Activated B cell treated with CpG ODN at 0.5 μM for 24 hours (primary cell): ENCODE measurements around the gene PRAMEF5. TPM values are rescaled to one million over a fixed set of nuclear protein-coding genes. Genes with fewer than 3 reads are reported as not detected.
"Not testable (repeated sequence)": the region's sequence is repeated elsewhere in the genome, so short reads cannot be mapped to it uniquely, and the experiment has no call there.

Experiments
- ATAC-seq: fragments of 200-7000 bp; cut with Tn5 transposase; one replicate; pipeline ENCODE4 v1.10.0; 2021; ENCODE audit warnings: low read depth, mild to moderate bottlenecking, moderate library complexity
- CTCF ChIA-PET: fragments of 350-600 bp; sonication (Branson Sonifier 250); formaldehyde crosslinking; loops from one replicate; lab custom pipeline; 2021; ENCODE audit warnings: antibody characterized with exemption; lab: Charles Lee
- POLR2A ChIA-PET: fragments of 350-600 bp; sonication (Branson Sonifier 250); formaldehyde crosslinking; loops from one replicate; lab custom pipeline; 2021; ENCODE audit warnings: antibody characterized with exemption; lab: Charles Lee
- DNase-seq: peaks from one replicate; pipeline ENCODE4 v3.0.0; 2022
- H3K27ac Mint-ChIP-seq: one replicate; pipeline ENCODE4 v1.8.0; 2020; ENCODE audit warnings: mixed read lengths
- H3K27me3 Mint-ChIP-seq: one replicate; pipeline ENCODE4 v1.8.0; 2021; ENCODE audit warnings: mixed read lengths
- H3K36me3 Mint-ChIP-seq: one replicate; pipeline ENCODE4 v1.8.0; 2021; ENCODE audit warnings: low read depth, mixed read lengths
- H3K4me1 Mint-ChIP-seq: one replicate; pipeline ENCODE4 v1.8.0; 2021; ENCODE audit warnings: mixed read lengths
- H3K4me3 Mint-ChIP-seq: one replicate; pipeline ENCODE4 v1.8.0; 2020; ENCODE audit warnings: mild to moderate bottlenecking, mixed read lengths
- H3K9me3 Mint-ChIP-seq: one replicate; pipeline ENCODE4 v1.8.0; 2020; ENCODE audit warnings: mixed read lengths
- intact Hi-C: fragments of 100-400 bp; cut with micrococcal nuclease; formaldehyde crosslinking; loops from one replicate; pipeline ENCODE4 v1.15.1; 2024
- total RNA-seq: library from RNA; stranded (reverse); gene quantifications from 2 replicates; pipeline ENCODE4 v1.2.3, GENCODE V29; 2022
- TF ChIP-seq, protein P1 (sequence below): fragments of 200-600 bp; IDR thresholded peaks from one replicate; pipeline ENCODE4 v1.8.0; 2022; ENCODE audit warnings: antibody characterized with exemption, mild to moderate bottlenecking

The PRAMEF5 gene
- total RNA-seq, result not detected in 2 replicates

DNA sequence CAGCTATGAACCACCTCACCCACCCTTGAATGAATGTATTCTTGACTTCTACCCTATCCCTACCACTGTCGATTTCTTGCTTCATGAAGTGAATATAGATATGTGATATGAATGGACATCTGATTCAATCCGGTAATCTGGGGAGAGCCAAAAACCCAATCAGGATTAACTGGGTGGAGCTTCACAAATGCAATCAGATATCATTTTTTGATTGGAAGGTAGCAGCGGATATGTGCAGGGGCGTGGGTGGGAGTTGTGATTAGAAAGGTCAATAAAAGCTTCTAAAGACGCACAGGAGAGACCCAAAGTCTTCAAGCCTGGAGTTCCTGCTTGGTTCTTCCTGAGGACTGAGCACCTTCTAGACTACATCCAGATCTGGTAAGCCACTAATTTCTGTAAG, at the start of gene PRAMEF5:
Gene PRAMEF5, plus strand, starts transcription at position 301 of the 400 bp plus-strand sequence. CDS start 5,071 bp downstream, outside the sequence.
- POLR2A ChIA-PET, CTCF ChIA-PET, H3K9me3 Mint-ChIP-seq, H3K4me1 Mint-ChIP-seq, ATAC-seq, H3K27me3 Mint-ChIP-seq, H3K4me3 Mint-ChIP-seq, H3K36me3 Mint-ChIP-seq, H3K27ac Mint-ChIP-seq, DNase-seq, intact Hi-C loops: not testable (repeated sequence)

- H3K9me3 Mint-ChIP-seq, H3K4me1 Mint-ChIP-seq, DNase-seq, H3K4me3 Mint-ChIP-seq, CTCF ChIA-PET, H3K36me3 Mint-ChIP-seq, POLR2A ChIA-PET, H3K27ac Mint-ChIP-seq, intact Hi-C loops, H3K27me3 Mint-ChIP-seq, ATAC-seq: not testable (repeated sequence)
Observed at GRCh38 chr1:13208712-13209111, 45.3 kb upstream of the PRAMEF5 start.

DNA sequence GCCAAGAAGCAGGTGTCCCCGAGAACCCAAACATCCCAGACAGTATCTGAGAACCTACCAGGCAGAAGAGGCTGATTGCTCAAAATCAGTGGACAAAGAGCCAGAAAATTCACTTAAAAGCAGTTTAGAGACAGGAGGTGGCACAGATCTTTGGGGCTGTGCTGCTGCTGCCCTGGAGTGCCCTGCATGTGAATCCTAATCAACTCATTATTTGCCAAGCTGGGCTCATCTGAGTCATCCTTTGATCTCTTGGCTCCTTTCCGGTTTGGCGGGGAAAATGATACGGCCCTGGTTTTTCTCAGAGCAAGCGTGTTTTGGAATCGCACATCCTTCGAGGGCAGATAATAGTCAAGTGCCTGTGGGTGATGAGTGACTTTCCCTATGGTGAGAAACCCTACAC, 37.4 kb upstream of the PRAMEF5 start:
- CTCF ChIA-PET, ATAC-seq, H3K4me1 Mint-ChIP-seq, H3K27ac Mint-ChIP-seq, intact Hi-C loops, POLR2A ChIA-PET, H3K9me3 Mint-ChIP-seq, H3K36me3 Mint-ChIP-seq, H3K27me3 Mint-ChIP-seq, H3K4me3 Mint-ChIP-seq, DNase-seq: not testable (repeated sequence)

DNA sequence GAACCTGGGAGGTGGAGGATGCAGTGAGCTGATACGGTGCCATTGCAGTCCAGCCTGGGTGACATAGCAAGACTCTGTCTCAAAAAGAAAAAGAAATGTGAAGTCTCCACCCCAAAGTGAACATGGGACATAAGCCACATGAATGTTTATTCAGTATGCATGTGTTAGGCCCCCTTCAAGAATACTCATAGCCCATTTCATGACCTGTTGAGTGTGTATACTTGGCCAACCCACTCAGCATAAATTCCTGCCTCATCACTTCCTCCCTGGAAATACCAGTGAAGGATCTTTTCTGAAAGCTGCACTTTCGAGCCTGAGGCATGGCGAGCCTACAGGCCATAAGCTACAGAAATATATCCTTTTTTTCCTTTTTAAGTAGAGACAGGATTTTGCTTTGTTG, 34.8 kb upstream of the PRAMEF5 start:
- H3K4me3 Mint-ChIP-seq, H3K9me3 Mint-ChIP-seq, H3K27me3 Mint-ChIP-seq, H3K36me3 Mint-ChIP-seq, intact Hi-C loops, CTCF ChIA-PET, DNase-seq, H3K27ac Mint-ChIP-seq, H3K4me1 Mint-ChIP-seq, ATAC-seq, POLR2A ChIA-PET: not testable (repeated sequence)

- H3K27ac Mint-ChIP-seq, H3K27me3 Mint-ChIP-seq, H3K36me3 Mint-ChIP-seq, H3K4me1 Mint-ChIP-seq, CTCF ChIA-PET, H3K4me3 Mint-ChIP-seq, H3K9me3 Mint-ChIP-seq, ATAC-seq, POLR2A ChIA-PET, DNase-seq, intact Hi-C loops: not testable (repeated sequence)
Observed at GRCh38 chr1:13222788-13223187, 31.2 kb upstream of the PRAMEF5 start.

GRCh38 chr1:13224480-13225060, 29.4 kb upstream of the PRAMEF5 start:
- CTCF ChIA-PET, result no interaction called here
- ATAC-seq, result no peak
- no peaks in the 10 kb centered on the region for H3K36me3 Mint-ChIP-seq
- POLR2A ChIA-PET, result no interaction called here
- TF ChIP-seq, protein P1, sequence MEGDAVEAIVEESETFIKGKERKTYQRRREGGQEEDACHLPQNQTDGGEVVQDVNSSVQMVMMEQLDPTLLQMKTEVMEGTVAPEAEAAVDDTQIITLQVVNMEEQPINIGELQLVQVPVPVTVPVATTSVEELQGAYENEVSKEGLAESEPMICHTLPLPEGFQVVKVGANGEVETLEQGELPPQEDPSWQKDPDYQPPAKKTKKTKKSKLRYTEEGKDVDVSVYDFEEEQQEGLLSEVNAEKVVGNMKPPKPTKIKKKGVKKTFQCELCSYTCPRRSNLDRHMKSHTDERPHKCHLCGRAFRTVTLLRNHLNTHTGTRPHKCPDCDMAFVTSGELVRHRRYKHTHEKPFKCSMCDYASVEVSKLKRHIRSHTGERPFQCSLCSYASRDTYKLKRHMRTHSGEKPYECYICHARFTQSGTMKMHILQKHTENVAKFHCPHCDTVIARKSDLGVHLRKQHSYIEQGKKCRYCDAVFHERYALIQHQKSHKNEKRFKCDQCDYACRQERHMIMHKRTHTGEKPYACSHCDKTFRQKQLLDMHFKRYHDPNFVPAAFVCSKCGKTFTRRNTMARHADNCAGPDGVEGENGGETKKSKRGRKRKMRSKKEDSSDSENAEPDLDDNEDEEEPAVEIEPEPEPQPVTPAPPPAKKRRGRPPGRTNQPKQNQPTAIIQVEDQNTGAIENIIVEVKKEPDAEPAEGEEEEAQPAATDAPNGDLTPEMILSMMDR, result no peak
- peaks cover 4% of the 10 kb centered on the region for H3K27me3 Mint-ChIP-seq
- H3K4me3 Mint-ChIP-seq, result no peak overlapping the region
- H3K9me3 Mint-ChIP-seq, result no peaks in the 10 kb centered on the region
- DNase-seq, result no peak
- H3K27ac Mint-ChIP-seq, result no peak overlapping the region
- no peaks in the 10 kb centered on the region for H3K4me1 Mint-ChIP-seq
- intact Hi-C loops, result no loop called here

DNA sequence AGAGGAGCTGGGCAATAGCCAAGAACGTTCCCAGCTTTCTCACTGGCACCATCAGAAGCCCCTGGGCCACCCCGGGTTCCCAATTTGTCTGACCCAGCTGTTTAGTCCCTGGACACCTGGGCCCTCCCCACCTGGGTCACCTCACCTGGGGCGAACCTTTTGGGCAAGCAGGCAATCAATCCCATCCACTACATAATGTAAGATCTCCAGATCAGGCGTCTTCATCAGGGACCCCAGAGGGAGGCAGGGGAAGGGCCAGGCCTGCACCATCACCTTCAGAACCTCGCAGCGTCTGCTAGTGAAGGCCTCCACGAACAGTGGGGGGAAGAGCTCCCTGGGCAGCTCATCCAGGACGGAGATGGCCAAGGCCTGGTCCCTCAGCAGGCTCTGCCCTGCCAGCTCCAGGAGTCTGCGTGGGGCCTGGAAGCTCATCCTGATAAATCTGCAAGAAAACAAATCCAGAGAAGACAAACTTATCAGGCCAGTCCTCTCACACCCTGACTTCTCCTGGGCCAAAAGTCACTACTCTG, 28.3 kb upstream of the PRAMEF5 start, which contains the start of gene PRAMEF18:
Gene PRAMEF18, minus strand, starts transcription at position 480 of the 530 bp plus-strand sequence. Its CDS starts 48 bp downstream, at position 432.
- H3K27ac Mint-ChIP-seq, H3K27me3 Mint-ChIP-seq, DNase-seq, H3K36me3 Mint-ChIP-seq, CTCF ChIA-PET, H3K4me1 Mint-ChIP-seq, ATAC-seq, intact Hi-C loops, H3K4me3 Mint-ChIP-seq, POLR2A ChIA-PET, H3K9me3 Mint-ChIP-seq: not testable (repeated sequence)

- H3K4me3 Mint-ChIP-seq, H3K4me1 Mint-ChIP-seq, POLR2A ChIA-PET, H3K9me3 Mint-ChIP-seq, DNase-seq, intact Hi-C loops, H3K27me3 Mint-ChIP-seq, CTCF ChIA-PET, ATAC-seq, H3K27ac Mint-ChIP-seq, H3K36me3 Mint-ChIP-seq: not testable (repeated sequence)
Observed at GRCh38 chr1:13227271-13228055, 26.5 kb upstream of the PRAMEF5 start.
